Loucy (cell line): ENCODE measurements around the gene ELF5.

ENCODE experiments used
- H2AFZ ChIP-seq: fragments of 200-600 bp; sonication (generic); 2 replicates; pipeline ENCODE4 v1.6.0; 2016; ENCODE audit warnings: antibody characterized with exemption, mild to moderate bottlenecking, low read length, moderate library complexity
- H3F3A ChIP-seq: fragments of 200-600 bp; 2 replicates; pipeline ENCODE4 v1.6.0; 2016; ENCODE audit warnings: antibody characterized with exemption, low read depth, mild to moderate bottlenecking
- H3K27me3 ChIP-seq: fragments of 200-600 bp; sonication (generic); 2 replicates; pipeline ENCODE4 v1.6.1; 2014; ENCODE audit warnings: low read length, mild to moderate bottlenecking; ENCODE audit not compliant: insufficient read depth, poor library complexity, severe bottlenecking
- H3K36me3 ChIP-seq: fragments of 200-600 bp; sonication (generic); 2 replicates; pipeline ENCODE4 v1.6.1; 2016; ENCODE audit warnings: low read length; ENCODE audit not compliant: insufficient read depth
- H3K4me1 ChIP-seq: fragments of 200-600 bp; sonication (generic); 2 replicates; pipeline ENCODE4 v1.5.1; 2014; ENCODE audit warnings: low read length, mild to moderate bottlenecking; ENCODE audit not compliant: insufficient read depth, poor library complexity, severe bottlenecking
- H3K4me2 ChIP-seq: fragments of 200-600 bp; sonication (generic); 2 replicates; pipeline ENCODE4 v1.6.0; 2014; ENCODE audit warnings: antibody characterized with exemption, low read length, low read depth, mild to moderate bottlenecking; ENCODE audit not compliant: poor library complexity, severe bottlenecking
- H3K4me3 ChIP-seq: fragments of 200-600 bp; sonication (generic); 2 replicates; pipeline ENCODE4 v1.5.1; 2014; ENCODE audit warnings: low read length, mild to moderate bottlenecking, mixed read lengths; ENCODE audit not compliant: poor library complexity, severe bottlenecking
- H3K79me2 ChIP-seq: fragments of 200-600 bp; sonication (generic); 2 replicates; pipeline ENCODE4 v1.6.1; 2014; ENCODE audit warnings: low read length; ENCODE audit not compliant: insufficient read depth
- H3K9ac ChIP-seq: fragments of 200-600 bp; sonication (generic); 2 replicates; pipeline ENCODE4 v1.6.0; 2014; ENCODE audit warnings: mild to moderate bottlenecking, low read depth, low read length, moderate library complexity; ENCODE audit not compliant: poor library complexity, severe bottlenecking
- H3K9me2 ChIP-seq: fragments of 200-600 bp; sonication (generic); replicated peaks from 2 replicates; pipeline ENCODE4 v1.6.1; 2016; ENCODE audit warnings: low read depth, low read length, mixed read lengths
- H3K9me3 ChIP-seq: fragments of 200-600 bp; sonication (generic); 2 replicates; pipeline ENCODE4 v1.6.1; 2014; ENCODE audit warnings: mild to moderate bottlenecking, antibody characterized with exemption, low read length, low read depth; ENCODE audit not compliant: insufficient read depth
- H4K20me1 ChIP-seq: fragments of 200-600 bp; sonication (generic); 2 replicates; pipeline ENCODE4 v1.6.0; 2014; ENCODE audit warnings: antibody characterized with exemption, low read length, mild to moderate bottlenecking; ENCODE audit not compliant: insufficient read depth, poor library complexity, severe bottlenecking
- CTCF ChIP-seq: fragments of 200-600 bp; sonication (generic); conservative IDR thresholded peaks from 2 replicates; pipeline ENCODE4 v1.5.1; 2014; ENCODE audit warnings: mild to moderate bottlenecking, antibody characterized with exemption, low read length
- EZH2phosphoT487 ChIP-seq: fragments of 200-600 bp; IDR thresholded peaks from 2 replicates; pipeline ENCODE4 v1.6.1; 2018; ENCODE audit warnings: antibody characterized with exemption, mild to moderate bottlenecking, moderate library complexity, borderline replicate concordance

ELF5 gene

DNA sequence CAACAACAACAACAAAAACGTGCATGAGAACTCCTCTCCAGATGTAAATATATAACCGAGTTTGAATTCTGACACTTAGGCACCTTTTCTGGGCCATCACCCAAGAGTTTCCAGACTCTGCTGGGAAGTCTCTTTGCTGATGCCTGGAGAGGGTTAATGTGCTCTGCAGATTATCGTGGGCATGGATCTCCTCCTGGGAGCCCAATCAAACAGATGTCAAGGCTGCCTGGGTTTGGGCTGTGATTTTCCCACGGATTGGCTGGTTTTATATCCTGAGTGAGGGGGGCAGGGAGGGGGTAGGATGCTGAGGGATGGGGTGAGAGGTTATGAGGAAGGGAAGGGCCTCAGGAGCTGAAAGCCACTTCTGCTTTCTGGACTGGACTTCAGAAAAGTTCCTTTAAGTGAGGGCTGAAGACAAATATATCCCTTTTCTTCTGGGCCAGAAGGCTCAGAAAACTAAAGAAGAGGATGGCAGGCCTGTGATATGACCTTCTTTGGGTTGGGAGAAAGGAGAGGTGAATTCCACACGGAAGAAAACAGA lies 4.2 kb downstream of the ELF5 start:
- no peaks in the 10 kb centered on the region for H3K9me2 ChIP-seq
- H3K4me3 ChIP-seq = no peak overlapping the region
- H3K4me1 ChIP-seq = no peaks in the 10 kb centered on the region
- no peaks in the 10 kb centered on the region for H3K9me3 ChIP-seq
- no peak overlapping the region for H3K4me2 ChIP-seq
- no peaks in the 10 kb centered on the region for H3F3A ChIP-seq
- H3K36me3 ChIP-seq = no peaks in the 10 kb centered on the region
- H3K9ac ChIP-seq = no peak overlapping the region
- no peaks in the 10 kb centered on the region for H3K79me2 ChIP-seq
- TF ChIP-seq EZH2phosphoT487 (no peak), CTCF (no peak)
- H3K27me3 ChIP-seq = no peaks in the 10 kb centered on the region
- H4K20me1 ChIP-seq = no peaks in the 10 kb centered on the region
- H2AFZ ChIP-seq = no peak overlapping the region

DNA sequence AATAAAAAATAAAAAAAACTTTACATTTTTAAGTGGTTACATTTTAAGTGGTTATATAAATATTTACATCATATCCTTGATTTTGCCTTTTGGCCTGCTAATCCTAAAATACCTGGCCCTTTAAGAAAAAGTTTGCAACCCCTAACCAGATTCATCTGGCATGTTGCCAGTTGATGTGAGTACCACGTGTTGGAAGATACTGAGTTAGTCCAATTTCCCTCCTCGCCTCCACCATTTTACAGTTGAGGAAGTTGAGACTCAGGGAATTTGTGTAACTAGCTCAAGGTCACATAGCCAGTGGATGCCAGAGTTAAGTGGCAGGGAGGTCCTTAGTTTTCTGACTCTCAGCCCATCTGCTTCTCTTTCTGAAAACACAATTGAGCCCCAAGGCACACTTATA lies 5.1 kb downstream of the ELF5 start:
- H3K9me3 ChIP-seq = no peaks in the 10 kb centered on the region
- no peaks in the 10 kb centered on the region for H4K20me1 ChIP-seq
- no peaks in the 10 kb centered on the region for H3K27me3 ChIP-seq
- no peaks in the 10 kb centered on the region for H3F3A ChIP-seq
- H2AFZ ChIP-seq = no peak overlapping the region
- H3K9ac ChIP-seq = no peak overlapping the region
- no peaks in the 10 kb centered on the region for H3K36me3 ChIP-seq
- no peaks in the 10 kb centered on the region for H3K4me1 ChIP-seq
- no peaks in the 10 kb centered on the region for H3K79me2 ChIP-seq
- TF ChIP-seq CTCF = no peak
- TF ChIP-seq EZH2phosphoT487 = no peak
- no peak overlapping the region for H3K4me2 ChIP-seq
- no peaks in the 10 kb centered on the region for H3K9me2 ChIP-seq
- H3K4me3 ChIP-seq = no peak overlapping the region

DNA sequence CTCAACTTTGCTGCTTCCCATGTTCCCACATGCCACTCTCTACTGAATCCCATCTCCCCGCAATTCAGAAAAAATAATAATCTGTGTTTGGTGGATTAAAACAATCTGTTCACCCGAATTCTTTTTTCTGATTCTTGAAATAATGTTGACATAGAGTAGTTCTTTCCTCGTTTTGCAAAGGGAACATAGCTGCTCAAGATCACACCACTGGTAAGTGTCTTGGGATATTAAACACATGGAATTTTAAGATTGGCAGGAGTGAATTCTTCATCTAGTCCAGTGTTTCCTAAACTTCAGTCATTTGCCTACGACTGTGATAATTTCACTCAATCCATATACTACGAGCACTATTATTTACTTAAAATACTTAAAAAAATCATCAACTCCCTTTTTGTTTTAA lies 6.0 kb downstream of the ELF5 start:
- no peaks in the 10 kb centered on the region for H3K36me3 ChIP-seq

More for the DNA sequence above, 6.0 kb downstream of the ELF5 start:
- Histone ChIP-seq H3K9me2 (no peaks in the 10 kb centered on the region), H3K27me3 (no peaks in the 10 kb centered on the region), H3K79me2 (no peaks in the 10 kb centered on the region), H3K9ac (no peak overlapping the region), H2AFZ (no peak overlapping the region), H4K20me1 (no peaks in the 10 kb centered on the region), H3K4me1 (no peaks in the 10 kb centered on the region), H3K4me3 (no peak overlapping the region), H3K4me2 (no peak overlapping the region), H3K9me3 (no peaks in the 10 kb centered on the region), H3F3A (no peaks in the 10 kb centered on the region)
- no peak for TF ChIP-seq EZH2phosphoT487
- TF ChIP-seq CTCF = no peak
